Chondrocyte (in vitro differentiated cells): ENCODE results near the gene GLS2. TPM values are rescaled to one million over a fixed set of nuclear protein-coding genes. Genes with fewer than 3 reads are reported as not detected.

Experiments
- DNase-seq: peaks from one replicate; pipeline ENCODE4 v3.0.0; 2021; ENCODE audit warnings: mixed read lengths, low spot score
- H3K27ac Mint-ChIP-seq: one replicate; pipeline ENCODE4 v1.8.0; 2021; ENCODE audit warnings: mild to moderate bottlenecking, moderate library complexity, mixed read lengths; ENCODE audit not compliant: unreplicated experiment
- H3K27me3 Mint-ChIP-seq: 2 replicates; pipeline ENCODE4 v1.8.0; 2021; ENCODE audit warnings: low read depth, mixed read lengths
- H3K36me3 Mint-ChIP-seq: 2 replicates; pipeline ENCODE4 v1.8.0; 2021; ENCODE audit warnings: low read depth, mixed read lengths
- H3K4me1 Mint-ChIP-seq: 2 replicates; pipeline ENCODE4 v1.8.0; 2021; ENCODE audit warnings: low read depth, mild to moderate bottlenecking, mixed read lengths
- H3K4me3 Mint-ChIP-seq: one replicate; pipeline ENCODE4 v1.8.0; 2021; ENCODE audit warnings: mild to moderate bottlenecking, moderate library complexity, mixed read lengths; ENCODE audit not compliant: unreplicated experiment
- H3K9me3 Mint-ChIP-seq: 2 replicates; pipeline ENCODE4 v1.8.0; 2021; ENCODE audit warnings: low read depth, mixed read lengths
- CTCF ChIP-seq: fragments of 200-600 bp; sonication (generic); IDR thresholded peaks from 2 replicates; pipeline ENCODE4 v1.5.0; 2021; ENCODE audit warnings: antibody characterized with exemption, mild to moderate bottlenecking, moderate library complexity
- long read RNA-seq: library from polyadenylated mRNA; stranded (forward); transcript quantifications from one replicate; pipeline ENCODE4 v2.0.0, GENCODE V29; 2021
- total RNA-seq: library from RNA; stranded (reverse); gene quantifications from 3 replicates; pipeline ENCODE4 v1.2.1, GENCODE V29; 2021

GLS2 gene
- 0.25 to 0.54 TPM in 2 of 3 replicates, not detected in the other for total RNA-seq
- long read RNA-seq, partial matches to known transcripts = 0 of 1 reads
- long read RNA-seq, other reads (novel, unspliced or antisense) = 1 of 1 reads

GRCh38 chr12:56488041-56488955 lies at the start of gene GLS2:
TSS of gene GLS2 (minus strand) at chr12:56488161. CDS start at chr12:56488118, 43 bp downstream.
- DNase-seq = no peak
- H3K27ac Mint-ChIP-seq = peak within 1 kb of the TSS; percentile 36

GRCh38 chr12:56537546-56537945 lies 49.6 kb upstream of the GLS2 start:
- TF ChIP-seq CTCF = no peak
- H3K9me3 Mint-ChIP-seq = no peaks in the 10 kb centered on the region
- DNase-seq = no peak
- peak overlapping the region; percentile 17 for H3K27ac Mint-ChIP-seq
- peaks cover 16% of the 10 kb centered on the region for H3K4me1 Mint-ChIP-seq
- peaks cover 2% of the 10 kb centered on the region for H3K36me3 Mint-ChIP-seq
- H3K27me3 Mint-ChIP-seq = no peaks in the 10 kb centered on the region
- H3K4me3 Mint-ChIP-seq = no peak overlapping the region

More at GRCh38 chr12:56488041-56488955, at the start of gene GLS2:
- no peak for TF ChIP-seq CTCF
- peak within 1 kb of the TSS; percentile 81 for H3K4me3 Mint-ChIP-seq
- H3K9me3 Mint-ChIP-seq = peaks cover 2% of the 10 kb centered on the region
- H3K4me1 Mint-ChIP-seq = peaks cover 14% of the 10 kb centered on the region
- peaks cover 1% of the 10 kb centered on the region for H3K36me3 Mint-ChIP-seq
- peaks cover 36% of the 10 kb centered on the region for H3K27me3 Mint-ChIP-seq

GRCh38 chr12:56530390-56531055 lies 42.6 kb upstream of the GLS2 start:
- H3K27me3 Mint-ChIP-seq = no peaks in the 10 kb centered on the region
- H3K27ac Mint-ChIP-seq = no peak overlapping the region
- peaks cover 42% of the 10 kb centered on the region for H3K4me1 Mint-ChIP-seq
- no peak overlapping the region for H3K4me3 Mint-ChIP-seq
- H3K9me3 Mint-ChIP-seq = no peaks in the 10 kb centered on the region
- H3K36me3 Mint-ChIP-seq = peaks cover 3% of the 10 kb centered on the region
- no peak for TF ChIP-seq CTCF
- DNase-seq = no peak

- peak overlapping the region; percentile 77 for H3K27ac Mint-ChIP-seq
- no peak for TF ChIP-seq CTCF
- peaks cover 2% of the 10 kb centered on the region for H3K36me3 Mint-ChIP-seq
- no peak overlapping the region for H3K4me3 Mint-ChIP-seq
- no peaks in the 10 kb centered on the region for H3K9me3 Mint-ChIP-seq
- no peak for DNase-seq
- H3K4me1 Mint-ChIP-seq = peaks cover 39% of the 10 kb centered on the region
- no peaks in the 10 kb centered on the region for H3K27me3 Mint-ChIP-seq
Observed at GRCh38 chr12:56529656-56530055, 41.7 kb upstream of the GLS2 start.

- Mint-ChIP-seq H3K27me3 (no peaks in the 10 kb centered on the region), H3K9me3 (no peaks in the 10 kb centered on the region), H3K4me1 (peaks cover 45% of the 10 kb centered on the region), H3K27ac (peak overlapping the region; percentile 69), H3K4me3 (no peak overlapping the region), H3K36me3 (peaks cover 2% of the 10 kb centered on the region)
- no peak for DNase-seq
- no peak for TF ChIP-seq CTCF
Observed at GRCh38 chr12:56528846-56529245, 40.9 kb upstream of the GLS2 start.
